Heart left ventricle (tissue), 13 donors: ENCODE measurements around the gene XXYLT1.

Experiments used
- CTCF ChIP-seq, 12 donors: fragments of 200-600 bp; sonication (generic) in 4 of 12; IDR thresholded peaks; one replicate each; pipeline versions ENCODE4 v1.5.0 to v1.8.0; 2018 to 2022; ENCODE audit warnings: antibody characterized with exemption in 12 of 12, mild to moderate bottlenecking in 5 of 12
- POLR2A ChIP-seq, 2 donors: fragments of 450-650 bp; IDR thresholded peaks; one replicate each; pipeline ENCODE4 v1.6.1; 2017; ENCODE audit warnings: antibody characterized with exemption in 2 of 2, mild to moderate bottlenecking in 2 of 2, moderate library complexity in 2 of 2
- donor health status: ischemic (EF 13 %, LVEDD 7.1; RV severe dilation, severe dysfunction).
- donor health status: DM: no; HTN: yes; CAD: no.
- donor health status: DM: no; HTN: no; CAD: no.
- donor health status: ischemic (EF 25% LVEDD 6.9; RV normal size, moderate dysfunction).
- donor health status: ischemic (EF 25% LVEDD 5.7; RV mildly dilated, moderate dysfunction).
- donor health status: ischemic (EF 35%, LVEDD 5.7; RV mildly dilated, moderate dysfunction).
- donor health status: nonischemic (EF 11% LVEDD 7.7; RV severe dilation, severe dysfunction).
- donor health status: DM: yes; HTN: yes; CAD: no.
- donor health status: PGD.
- donor health status: ischemic (EF 29% LVEDD 5.4; RV normal size, mild dysfunction).
- donor health status: nonischemic (EF 23%, LVEDD 6.1; RV moderate dilation, normal function).

- no peak for TF ChIP-seq CTCF (IDR thresholded peaks at IDR 0.05)
- TF ChIP-seq POLR2A (IDR thresholded peaks at IDR 0.05), result no peak
These were observed 91.0 kb downstream of the XXYLT1 start for GRCh38 chr3:195179776-195180489.
